AG08396 (cell line): ENCODE measurements around the gene TFB2M.
"Not testable (repeated sequence)": the region's sequence is repeated elsewhere in the genome, so short reads cannot be mapped to it uniquely, and the experiment has no call there.

ENCODE experiments used
- DNase-seq: peaks from one replicate; pipeline ENCODE4 v3.0.0; 2012; ENCODE audit warnings: low spot score, mixed read lengths

The TFB2M gene

DNA sequence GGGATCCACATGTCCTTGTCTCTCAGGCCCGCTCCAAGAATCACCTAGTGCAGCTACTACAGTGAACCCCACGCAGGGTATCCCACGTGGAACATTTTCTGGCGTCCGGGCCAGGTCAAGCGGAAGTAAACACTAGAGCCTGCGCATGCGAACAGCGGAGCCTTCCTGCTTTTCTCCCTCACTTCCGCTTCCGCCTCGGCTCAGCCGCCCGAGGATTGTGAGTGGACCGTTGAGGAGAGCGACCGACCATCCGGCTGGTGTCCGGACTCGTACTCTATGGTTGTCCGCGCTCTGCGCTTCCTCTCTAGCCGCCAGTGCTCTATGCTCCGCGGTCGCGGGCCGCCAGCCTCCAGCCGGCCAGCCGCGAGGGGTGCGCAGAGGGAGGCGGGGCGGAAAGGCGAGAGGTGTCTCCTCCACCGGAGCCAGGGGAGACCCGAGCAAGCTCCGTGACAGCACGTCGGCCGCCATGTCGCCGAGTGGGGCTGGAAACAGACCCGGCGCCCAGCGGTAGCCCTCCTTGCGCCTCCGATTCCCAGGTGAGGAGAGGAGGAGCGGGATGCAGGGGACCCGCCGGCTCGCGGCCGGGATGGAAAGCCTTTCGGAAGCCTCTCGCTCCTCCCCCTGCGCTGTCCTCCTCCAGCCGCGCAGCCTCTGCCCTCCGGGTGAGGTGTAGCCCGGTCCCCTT, at the start of gene TFB2M, which contains the start of gene CNST:
Gene TFB2M (minus strand): TSS at position 134 of the 685 bp plus-strand sequence. CDS start 123 bp downstream, at position 11.
Gene CNST (plus strand): TSS at position 329 of the 685 bp plus-strand sequence. CDS start 25,107 bp downstream, outside the sequence.
- DNase-seq = peak; percentile 95

DNA sequence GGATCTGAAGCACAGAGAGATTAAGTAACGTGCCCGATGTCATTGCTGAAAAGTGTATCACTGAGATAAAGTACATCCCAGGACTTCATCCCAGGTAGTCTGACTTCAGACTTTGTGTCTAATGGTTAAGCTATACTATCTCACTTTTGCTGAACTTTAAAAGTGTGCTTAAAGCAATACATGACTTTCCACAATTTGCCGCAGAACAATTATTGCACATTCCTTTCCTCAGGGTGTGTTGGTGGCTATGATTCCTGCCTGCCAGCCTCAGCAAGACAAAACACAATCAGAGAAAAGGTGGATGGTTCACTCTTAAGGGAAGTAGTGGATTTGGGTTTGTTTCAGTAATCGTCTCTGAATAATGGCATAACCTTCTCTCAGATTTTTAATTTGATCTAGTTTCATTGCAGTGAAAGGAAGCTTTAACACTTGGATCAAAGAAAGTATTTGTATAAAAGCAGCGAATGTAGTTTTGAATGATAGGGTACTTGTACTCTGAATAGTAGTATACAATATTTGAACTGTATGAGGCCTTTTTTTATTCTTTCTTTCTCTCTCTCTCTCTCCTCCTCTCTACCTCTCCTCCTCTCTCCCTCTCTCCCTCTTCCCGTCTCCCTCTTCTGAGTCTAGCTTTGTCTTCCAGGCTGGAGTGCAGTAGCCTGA, 47.2 kb upstream of the TFB2M start:
- no peak for DNase-seq

DNA sequence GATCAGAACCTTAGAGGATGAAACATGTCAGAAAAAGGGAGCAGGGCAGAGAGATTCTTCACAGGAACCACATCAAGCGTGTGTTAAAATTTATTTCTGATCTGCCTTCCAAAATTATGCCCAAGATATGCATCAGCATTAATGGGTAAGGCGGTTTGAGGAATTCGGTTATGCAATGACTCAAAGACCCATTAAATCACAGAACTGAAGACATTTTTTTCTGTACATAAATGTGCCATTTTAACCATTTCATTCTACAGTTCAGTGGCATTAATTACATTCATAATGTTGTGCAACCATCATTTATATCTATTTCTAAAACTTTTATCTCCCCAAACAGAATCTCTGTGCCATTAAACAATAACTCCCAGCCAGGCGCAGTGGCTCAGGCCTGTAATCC, 43.6 kb upstream of the TFB2M start:
- DNase-seq = no peak

GRCh38 chr1:246608616-246609376, 42.7 kb upstream of the TFB2M start:
- peak; percentile 84 for DNase-seq

DNA sequence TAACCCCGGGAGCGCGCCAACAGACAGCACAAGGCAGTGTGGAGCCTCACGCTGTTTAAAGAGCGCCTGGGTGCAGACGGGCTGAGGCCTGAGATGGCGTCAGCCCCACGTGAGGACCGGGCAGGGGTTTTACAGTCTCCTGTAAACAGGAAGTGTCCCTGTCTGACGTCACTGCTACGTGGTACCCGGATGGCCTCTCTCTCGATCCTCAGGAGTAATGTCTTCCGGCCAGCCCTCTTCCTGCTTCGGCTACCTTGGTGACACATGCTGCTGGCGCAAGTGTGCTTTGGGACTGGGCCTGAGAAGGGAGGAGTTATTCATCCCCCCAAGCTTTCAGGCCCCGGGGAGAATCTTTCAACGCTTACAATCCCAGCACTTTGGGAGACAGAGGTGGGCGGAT, 41.4 kb upstream of the TFB2M start:
- DNase-seq = no peak

DNA sequence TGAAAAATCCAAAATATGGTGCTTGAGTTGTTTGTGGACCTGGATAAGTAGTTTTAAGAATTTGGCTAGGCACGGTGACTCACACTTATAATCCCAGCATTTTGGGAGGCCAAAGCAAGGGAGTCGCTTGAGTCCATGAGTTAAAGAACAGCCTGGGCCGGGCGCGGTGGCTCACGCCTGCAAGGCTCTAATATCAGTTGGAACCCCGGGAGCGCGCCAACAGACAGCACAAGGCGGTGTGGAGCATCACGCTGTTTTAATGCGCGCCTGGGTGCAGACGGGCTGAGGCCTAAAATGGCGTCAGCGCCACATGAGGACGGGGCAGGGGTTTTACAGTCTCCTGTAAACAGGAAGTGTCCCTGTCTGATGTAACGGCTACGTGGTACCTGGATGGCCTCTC, 39.2 kb upstream of the TFB2M start:
- not testable (repeated sequence) for DNase-seq

DNA sequence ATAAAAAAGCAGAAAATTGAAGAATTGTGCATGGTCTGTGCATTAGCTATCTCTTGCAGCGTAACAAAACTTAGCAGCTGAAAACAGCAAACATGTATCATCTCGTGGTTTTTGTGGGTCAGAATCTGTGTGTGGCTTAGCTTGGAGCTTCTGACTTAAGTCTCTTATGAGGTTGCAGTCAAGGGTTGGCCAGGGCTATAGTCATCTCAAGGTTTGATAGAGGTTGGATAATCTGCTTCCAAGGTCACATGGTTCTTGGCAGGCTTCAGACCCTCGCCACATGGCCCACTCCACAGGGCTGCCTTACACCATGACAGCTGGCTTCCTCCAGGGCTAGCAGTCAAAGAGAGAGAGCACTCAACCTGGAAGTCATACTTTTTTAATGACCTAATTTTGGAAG, 36.1 kb upstream of the TFB2M start:
- no peak for DNase-seq

DNA sequence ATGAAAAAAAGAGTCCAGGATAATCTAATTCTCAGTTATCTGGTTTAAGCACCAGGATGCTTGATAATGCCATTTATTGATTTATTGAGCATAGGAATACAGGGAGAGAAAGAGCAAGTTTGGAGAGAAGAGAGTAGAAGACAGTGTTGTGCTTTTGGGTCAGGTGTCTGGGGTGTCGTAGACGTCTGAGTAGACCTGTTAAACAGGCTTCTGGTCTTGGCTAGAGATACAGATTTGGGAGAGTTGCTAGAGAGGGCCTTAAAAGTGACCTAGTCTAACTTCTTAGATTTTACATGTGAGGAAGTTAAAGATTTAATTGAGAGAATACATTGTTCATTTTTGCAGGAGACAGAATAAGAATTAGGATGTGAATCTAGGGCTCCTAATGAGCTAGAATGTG, 34.5 kb upstream of the TFB2M start:
- DNase-seq = no peak

GRCh38 chr1:246599315-246599714, 33.3 kb upstream of the TFB2M start:
- DNase-seq = no peak

GRCh38 chr1:246597971-246598370, 31.9 kb upstream of the TFB2M start:
- no peak for DNase-seq

DNA sequence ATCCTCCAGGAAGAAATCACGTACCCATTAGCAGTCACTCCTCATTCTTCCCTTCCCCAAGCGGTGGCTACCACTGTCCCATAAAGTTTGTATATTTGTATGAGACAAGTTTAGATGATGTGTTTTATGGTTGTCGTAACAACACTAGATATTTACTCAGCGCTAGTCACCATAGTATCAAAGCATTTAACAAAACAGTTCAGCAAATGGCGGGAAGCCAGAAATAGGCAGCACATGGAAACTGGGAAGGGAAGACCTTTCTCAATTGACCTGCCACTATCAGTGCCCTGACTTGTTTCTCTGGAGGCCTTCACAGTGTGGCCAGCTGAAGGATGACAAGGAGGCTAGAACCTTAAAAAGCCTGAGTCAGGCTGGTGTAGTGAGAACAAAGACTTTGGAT, 31.3 kb upstream of the TFB2M start:
- peak; percentile 72 for DNase-seq

DNA sequence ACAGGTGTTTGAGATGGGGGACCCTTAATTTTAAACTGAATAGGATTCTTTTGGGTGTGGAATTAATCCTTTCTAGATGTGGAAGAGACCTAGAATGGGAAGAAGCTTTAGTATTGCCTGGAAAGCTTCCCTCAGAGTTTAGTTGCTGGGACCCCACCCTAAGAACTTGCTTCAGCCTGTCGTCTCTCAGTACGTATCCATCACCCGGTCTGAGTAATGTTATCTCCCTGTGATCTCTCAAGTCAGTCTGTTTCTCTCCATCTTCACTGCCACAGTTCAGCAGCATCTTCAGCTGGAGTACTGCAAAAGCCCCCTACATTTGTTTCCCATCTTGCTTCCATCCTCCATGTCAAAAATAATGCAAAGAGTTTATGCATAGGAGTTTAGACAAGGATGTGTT, 29.1 kb upstream of the TFB2M start:
- no peak for DNase-seq

GRCh38 chr1:246592695-246593094, 26.6 kb upstream of the TFB2M start:
- peak; percentile 68 for DNase-seq

DNA sequence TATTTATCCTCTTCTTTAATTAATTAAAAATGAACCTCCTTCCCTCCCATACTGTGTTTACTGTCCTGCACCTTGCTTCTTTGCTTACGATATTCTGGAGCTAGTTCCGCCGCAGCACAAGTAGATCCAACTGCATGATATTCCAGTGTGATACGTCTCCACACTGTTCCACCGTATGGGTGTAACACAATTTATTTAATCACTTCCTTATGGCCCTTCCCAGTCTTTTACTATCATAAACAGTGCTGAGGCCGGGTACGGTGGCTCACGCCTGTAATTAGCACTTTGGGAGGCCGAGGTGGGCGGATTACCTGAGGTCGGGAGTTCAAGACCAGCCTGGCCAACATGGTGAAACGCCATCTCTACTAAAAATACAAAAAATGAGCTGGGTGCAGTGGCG, 25.9 kb upstream of the TFB2M start:
- DNase-seq = no peak

- no peak for DNase-seq
Observed at GRCh38 chr1:246591504-246591903, 25.4 kb upstream of the TFB2M start.

GRCh38 chr1:246591047-246591446, 25.0 kb upstream of the TFB2M start:
- DNase-seq = no peak

DNA sequence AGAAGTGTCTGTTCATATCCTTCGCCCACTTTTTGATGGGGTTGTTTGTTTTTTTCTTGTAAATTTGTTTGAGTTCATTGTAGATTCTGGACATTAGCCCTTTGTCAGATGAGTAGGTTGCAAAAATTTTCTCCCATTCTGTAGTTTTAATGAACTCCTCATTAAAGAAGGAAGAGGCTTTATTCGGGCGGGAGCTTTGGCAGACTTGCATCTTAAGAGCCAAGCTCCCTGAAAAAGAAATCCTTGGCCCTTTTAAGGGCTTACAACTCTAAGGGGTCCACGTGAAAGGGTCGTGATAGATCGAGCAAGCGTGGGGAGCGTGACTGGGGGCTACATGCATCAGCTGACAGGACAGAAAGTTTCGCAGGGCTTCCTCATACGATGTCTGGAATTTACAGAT, 23.9 kb upstream of the TFB2M start:
- DNase-seq = not testable (repeated sequence)

DNA sequence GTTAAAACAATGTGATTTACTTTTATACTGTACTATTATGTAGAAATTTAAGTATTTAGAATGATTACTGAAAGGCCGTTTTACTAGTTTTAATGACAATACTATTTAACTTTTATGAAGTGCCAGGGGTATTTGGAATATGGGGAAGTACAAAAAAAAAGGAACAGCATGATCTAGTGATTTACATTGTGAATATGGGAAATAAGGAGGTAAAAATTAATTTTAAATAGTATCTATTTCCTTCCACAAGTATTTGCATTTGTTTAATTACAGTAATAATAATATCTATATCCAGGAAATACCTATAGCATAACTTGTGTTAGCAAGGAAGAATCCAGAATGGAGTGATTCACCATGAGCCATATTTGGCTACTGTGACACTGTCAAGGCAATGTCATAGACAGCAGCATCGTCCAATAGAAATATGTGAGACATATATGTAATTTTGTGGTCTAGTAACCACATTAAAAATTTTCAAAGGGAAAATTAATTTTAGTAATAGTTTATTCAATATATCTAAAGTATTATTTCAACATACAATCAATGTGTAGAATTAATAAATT, 22.2 kb upstream of the TFB2M start:
- no peak for DNase-seq

- no peak for DNase-seq
Observed at GRCh38 chr1:246587606-246588005, 21.5 kb upstream of the TFB2M start.

- DNase-seq = no peak
Observed at GRCh38 chr1:246587032-246587431, 21.0 kb upstream of the TFB2M start.

- no peak for DNase-seq
Observed at GRCh38 chr1:246583448-246584185, 17.6 kb upstream of the TFB2M start.

- no peak for DNase-seq
Observed at GRCh38 chr1:246583056-246583440, 17.0 kb upstream of the TFB2M start.
